Osteocyte (in vitro differentiated cells): ENCODE results near the gene TUBGCP6. TPM values are rescaled to one million over a fixed set of nuclear protein-coding genes. Genes with fewer than 3 reads are reported as not detected.

ENCODE experiments used
- DNase-seq: peaks from one replicate; pipeline ENCODE4 v3.0.0; 2021; ENCODE audit warnings: mixed read lengths; ENCODE audit not compliant: unreplicated experiment; ENCODE audit errors: extremely low spot score
- H3K27ac Mint-ChIP-seq: one replicate; pipeline ENCODE4 v1.8.0; 2021; ENCODE audit warnings: mild to moderate bottlenecking, mixed read lengths; ENCODE audit not compliant: unreplicated experiment
- H3K27me3 Mint-ChIP-seq: one replicate; pipeline ENCODE4 v1.8.0; 2021; ENCODE audit warnings: mixed read lengths; ENCODE audit not compliant: unreplicated experiment
- H3K36me3 Mint-ChIP-seq: one replicate; pipeline ENCODE4 v1.8.0; 2021; ENCODE audit warnings: mixed read lengths; ENCODE audit not compliant: unreplicated experiment
- H3K4me1 Mint-ChIP-seq: one replicate; pipeline ENCODE4 v1.8.0; 2021; ENCODE audit warnings: mixed read lengths; ENCODE audit not compliant: unreplicated experiment
- H3K4me3 Mint-ChIP-seq: one replicate; pipeline ENCODE4 v1.8.0; 2021; ENCODE audit warnings: mild to moderate bottlenecking, moderate library complexity, mixed read lengths; ENCODE audit not compliant: unreplicated experiment
- H3K9me3 Mint-ChIP-seq: one replicate; pipeline ENCODE4 v1.8.0; 2021; ENCODE audit warnings: mixed read lengths; ENCODE audit not compliant: unreplicated experiment
- CTCF ChIP-seq: fragments of 200-600 bp; sonication (generic); IDR thresholded peaks from 2 replicates; pipeline ENCODE4 v1.5.0; 2021; ENCODE audit warnings: antibody characterized with exemption, mild to moderate bottlenecking, moderate library complexity
- total RNA-seq: library from RNA; stranded (reverse); gene quantifications from 2 replicates; pipeline ENCODE4 v1.2.1, GENCODE V29; 2021

Gene TUBGCP6
- total RNA-seq, 1 donor from 2014 or later = 55.7 TPM

- DNase-seq = no peak
- H3K9me3 Mint-ChIP-seq = no peaks in the 10 kb centered on the region
- peak overlapping the region; percentile 26 for H3K4me3 Mint-ChIP-seq
- no peaks in the 10 kb centered on the region for H3K27me3 Mint-ChIP-seq
- TF ChIP-seq CTCF = no peak
- no peak overlapping the region for H3K27ac Mint-ChIP-seq
- peaks cover 10% of the 10 kb centered on the region for H3K4me1 Mint-ChIP-seq
- no peaks in the 10 kb centered on the region for H3K36me3 Mint-ChIP-seq
These were observed 6.8 kb upstream of the TUBGCP6 start for GRCh38 chr22:50251477-50252081.

- Mint-ChIP-seq H3K36me3 (no peaks in the 10 kb centered on the region), H3K27me3 (no peaks in the 10 kb centered on the region), H3K4me3 (peak within 1 kb of the TSS; percentile 76), H3K27ac (peak within 1 kb of the TSS; percentile 62), H3K4me1 (peaks cover 10% of the 10 kb centered on the region), H3K9me3 (no peaks in the 10 kb centered on the region)
- DNase-seq = peak; percentile 92
- TF ChIP-seq CTCF = no peak
These were observed 6.0 kb upstream of the TUBGCP6 start, which contains the start of gene HDAC10 for GRCh38 chr22:50250555-50251476. Gene HDAC10 (minus strand): TSS chr22:50251265. CDS start chr22:50251032, 233 bp downstream.

GRCh38 chr22:50250249-50250554 lies 5.4 kb upstream of the TUBGCP6 start:
- no peak for DNase-seq
- H3K4me3 Mint-ChIP-seq = peak overlapping the region; percentile 76
- H3K27me3 Mint-ChIP-seq = no peaks in the 10 kb centered on the region
- peaks cover 10% of the 10 kb centered on the region for H3K4me1 Mint-ChIP-seq
- TF ChIP-seq CTCF = no peak
- no peaks in the 10 kb centered on the region for H3K36me3 Mint-ChIP-seq
- H3K27ac Mint-ChIP-seq = peak overlapping the region; percentile 4
- no peaks in the 10 kb centered on the region for H3K9me3 Mint-ChIP-seq

GRCh38 chr22:50249341-50250248 lies 4.8 kb upstream of the TUBGCP6 start:
- no peaks in the 10 kb centered on the region for H3K27me3 Mint-ChIP-seq
- peaks cover 2% of the 10 kb centered on the region for H3K36me3 Mint-ChIP-seq
- H3K4me3 Mint-ChIP-seq = peak overlapping the region; percentile 76
- peaks cover 12% of the 10 kb centered on the region for H3K4me1 Mint-ChIP-seq
- H3K27ac Mint-ChIP-seq = no peak overlapping the region
- H3K9me3 Mint-ChIP-seq = no peaks in the 10 kb centered on the region
- DNase-seq = no peak
- TF ChIP-seq CTCF = no peak
